Endothelial cell of hepatic sinusoid (primary cell): ENCODE results near the gene KCMF1.

Experiments
- in situ Hi-C: cut with HindIII; loops from 2 replicates; pipeline ENCODE4 v1.10.0; 2017; ENCODE audit warnings: low sequenced_read_pairs

The KCMF1 gene

GRCh38 chr2:84972932-84973331 lies 2.0 kb downstream of the KCMF1 start:
- in situ Hi-C loops: loop anchor here (10.0 kb wide), 2 partner anchors 68 to 182 kb away; partner anchors contain the start of gene TMSB10

- in situ Hi-C loops: loop anchor here (5.0 kb wide), 1 partner anchor 57 kb away; no protein-coding TSS in a partner anchor
Measured at GRCh38 chr2:84980263-84980983, 9.5 kb downstream of the KCMF1 start.

- in situ Hi-C loops: no loop called here
Measured at GRCh38 chr2:84986018-84986417, 15.1 kb downstream of the KCMF1 start.

- in situ Hi-C loops: no loop called here
Measured at GRCh38 chr2:84989422-84989821, 18.5 kb downstream of the KCMF1 start.

GRCh38 chr2:84989927-84990326 lies 19.0 kb downstream of the KCMF1 start:
- in situ Hi-C loops: no loop called here

- in situ Hi-C loops: no loop called here
Measured at GRCh38 chr2:84991404-84992160, 20.6 kb downstream of the KCMF1 start.

GRCh38 chr2:84995826-84996225 lies 24.9 kb downstream of the KCMF1 start:
- in situ Hi-C loops: no loop called here

- in situ Hi-C loops: no loop called here
Measured at GRCh38 chr2:84996909-84997308, 25.9 kb downstream of the KCMF1 start.

GRCh38 chr2:84999553-84999955 lies 28.6 kb downstream of the KCMF1 start:
- in situ Hi-C loops: no loop called here

- in situ Hi-C loops: no loop called here
Measured at GRCh38 chr2:85001595-85001994, 30.6 kb downstream of the KCMF1 start.

- in situ Hi-C loops: no loop called here
Measured at GRCh38 chr2:85002534-85002933, 31.6 kb downstream of the KCMF1 start.

- in situ Hi-C loops: no loop called here
Measured at GRCh38 chr2:85008252-85008651, 37.3 kb downstream of the KCMF1 start.

- in situ Hi-C loops: no loop called here
Measured at GRCh38 chr2:85009019-85009618, 38.2 kb downstream of the KCMF1 start.

GRCh38 chr2:85010404-85010803 lies 39.4 kb downstream of the KCMF1 start:
- in situ Hi-C loops: no loop called here

- in situ Hi-C loops: no loop called here
Measured at GRCh38 chr2:85011098-85011497, 40.1 kb downstream of the KCMF1 start.

GRCh38 chr2:85011747-85012146 lies 40.8 kb downstream of the KCMF1 start:
- in situ Hi-C loops: no loop called here

- in situ Hi-C loops: no loop called here
Measured at GRCh38 chr2:85012431-85012830, 41.5 kb downstream of the KCMF1 start.

- in situ Hi-C loops: no loop called here
Measured at GRCh38 chr2:85012855-85013254, 41.9 kb downstream of the KCMF1 start.

GRCh38 chr2:85015653-85016360 lies 44.8 kb downstream of the KCMF1 start:
- in situ Hi-C loops: no loop called here

- in situ Hi-C loops: no loop called here
Measured at GRCh38 chr2:85016446-85016845, 45.5 kb downstream of the KCMF1 start.

GRCh38 chr2:85017411-85018048 lies 46.6 kb downstream of the KCMF1 start:
- in situ Hi-C loops: no loop called here
